Left lobe of liver (tissue), 2 donors: ENCODE measurements around the gene MRPL24. TPM values are rescaled to one million over a fixed set of nuclear protein-coding genes. Genes with fewer than 3 reads are reported as not detected.

Experiments used
- ATAC-seq: fragments of 200-7000 bp; cut with Tn5 transposase; one replicate; pipeline ENCODE4 v1.9.1; 2020; ENCODE audit warnings: mild to moderate bottlenecking, moderate library complexity
- DNase-seq: peaks from one replicate; pipeline ENCODE4 v3.0.0-alpha.2; 2020; ENCODE audit warnings: low spot score
- total RNA-seq: library from RNA; stranded (reverse); gene quantifications from one replicate; pipeline ENCODE4 v1.2.1, GENCODE V29; 2021
- donor health status: DM: no; HTN: no; CAD: no; lungs with moderate emphysema.
- donor health status: DM: no; HTN: yes; CAD: no.

The MRPL24 gene
- total RNA-seq, 1 donor from 2014 or later: 68.7 TPM

DNA sequence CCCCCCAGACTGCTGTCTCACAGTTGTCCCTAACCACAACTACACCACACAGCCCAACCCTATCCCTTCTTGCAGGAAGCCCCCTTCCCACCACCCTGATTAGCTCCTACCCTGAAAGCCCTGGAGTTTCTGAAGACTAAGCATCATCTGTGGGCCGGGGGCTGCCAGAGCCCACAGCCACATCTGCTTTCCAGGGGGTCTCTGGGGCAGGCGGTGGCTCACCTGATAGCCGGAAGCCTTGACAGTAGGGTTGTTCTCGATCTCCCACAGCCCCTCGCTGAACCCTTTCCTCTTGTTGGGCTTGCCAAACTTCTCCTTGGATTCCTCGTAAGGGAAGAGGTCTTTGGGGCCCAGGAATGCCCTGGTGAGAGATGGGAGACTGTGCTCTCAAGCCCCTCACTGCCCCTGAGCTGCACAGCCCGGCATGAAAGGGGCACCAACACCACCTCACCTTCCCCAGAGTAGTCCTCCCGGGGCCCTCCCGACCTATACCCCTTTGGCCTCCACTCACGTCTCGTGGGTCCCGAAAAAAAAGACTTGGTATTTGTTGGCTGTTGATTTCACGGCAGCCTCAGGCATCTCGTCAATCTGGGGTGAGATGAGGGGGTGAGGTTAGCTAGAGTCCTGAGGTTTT lies 4.0 kb upstream of the MRPL24 start:
- DNase-seq (no peak), ATAC-seq (no peak)

GRCh38 chr1:156744344-156744743 lies 3.5 kb upstream of the MRPL24 start:
- ATAC-seq (no peak), DNase-seq (no peak)

DNA sequence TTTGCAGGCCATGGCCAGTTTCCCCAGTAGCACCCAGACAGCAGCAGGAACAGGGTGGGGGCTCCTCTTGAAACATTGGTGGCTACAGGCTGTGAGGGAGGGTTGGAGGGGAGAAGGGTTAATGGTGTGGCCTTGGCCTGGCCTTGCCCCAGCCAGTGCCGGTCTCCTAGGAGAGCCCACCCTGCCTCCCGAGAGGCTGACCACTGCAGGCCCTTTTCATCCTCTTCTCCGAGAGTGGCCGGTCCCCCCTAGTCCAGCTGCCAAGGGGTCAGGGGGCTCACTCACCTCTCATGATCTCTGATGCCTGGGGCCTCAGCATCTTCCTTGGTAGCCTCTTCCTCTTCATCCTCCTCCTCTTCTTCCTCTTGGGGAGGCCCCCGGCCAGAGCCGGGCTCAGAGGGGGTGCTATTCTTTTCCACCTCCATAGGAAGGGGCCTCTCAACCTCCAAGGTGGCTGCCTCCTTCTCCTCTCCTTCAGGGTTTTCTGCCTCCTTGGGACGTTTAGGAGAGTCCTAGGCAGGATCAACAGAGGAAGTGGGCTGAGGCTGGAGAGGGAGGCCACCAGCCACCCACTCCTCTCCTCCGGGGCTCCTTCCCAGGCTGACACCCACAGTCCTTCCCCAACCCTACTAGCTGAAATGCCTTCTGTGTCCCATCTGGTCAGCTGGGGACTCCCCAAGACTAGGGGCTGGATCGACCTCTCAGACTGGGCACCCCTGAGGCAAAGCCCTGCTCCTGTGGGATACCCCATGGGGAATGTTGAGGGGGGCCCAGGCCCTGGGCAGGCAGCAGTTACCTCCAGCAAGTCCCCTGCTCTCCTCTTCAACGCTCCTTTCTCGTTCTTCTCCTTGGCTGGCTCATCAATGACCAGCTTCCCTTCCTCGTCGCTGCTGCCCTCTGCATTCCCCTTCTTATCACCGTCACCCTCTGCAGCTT lies 2.7 kb upstream of the MRPL24 start:
- ATAC-seq (no peak), DNase-seq (no peak)

GRCh38 chr1:156742801-156743200 lies 1.9 kb upstream of the MRPL24 start:
- DNase-seq: no peak

GRCh38 chr1:156742017-156742416 lies 1.1 kb upstream of the MRPL24 start:
- ATAC-seq (no peak), DNase-seq (no peak)

More at GRCh38 chr1:156742801-156743200, 1.9 kb upstream of the MRPL24 start:
- no peak for ATAC-seq

- ATAC-seq (no peak), DNase-seq (no peak)
These were observed 644 bp upstream of the MRPL24 start for GRCh38 chr1:156741481-156741983.

- no peak for DNase-seq
- no peak for ATAC-seq
These were observed 599 bp downstream of the MRPL24 start for GRCh38 chr1:156740237-156740740.

GRCh38 chr1:156738916-156739315 lies 2.0 kb downstream of the MRPL24 start:
- no peak for ATAC-seq

DNA sequence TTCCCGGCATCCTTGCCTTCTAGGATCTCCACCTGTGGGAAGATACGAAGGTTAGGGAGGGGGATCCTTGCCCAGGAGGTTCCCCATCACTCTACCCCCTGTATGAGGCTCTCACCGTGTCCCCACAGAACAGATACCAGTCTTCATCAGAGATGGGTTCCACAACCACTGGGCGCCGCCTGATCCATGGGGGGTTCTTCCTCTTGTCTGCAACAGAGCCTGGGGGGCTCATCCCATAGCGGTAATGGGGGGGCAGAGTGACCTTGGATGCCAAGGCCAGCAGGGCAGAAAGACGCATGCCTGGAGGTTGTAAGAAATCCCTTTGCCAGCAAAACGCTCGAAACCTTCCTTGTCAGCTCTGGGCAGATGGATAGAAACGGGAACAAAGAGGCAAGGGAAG lies 2.5 kb downstream of the MRPL24 start:
- ATAC-seq: no peak

More at GRCh38 chr1:156738916-156739315, 2.0 kb downstream of the MRPL24 start:
- no peak for DNase-seq

DNA sequence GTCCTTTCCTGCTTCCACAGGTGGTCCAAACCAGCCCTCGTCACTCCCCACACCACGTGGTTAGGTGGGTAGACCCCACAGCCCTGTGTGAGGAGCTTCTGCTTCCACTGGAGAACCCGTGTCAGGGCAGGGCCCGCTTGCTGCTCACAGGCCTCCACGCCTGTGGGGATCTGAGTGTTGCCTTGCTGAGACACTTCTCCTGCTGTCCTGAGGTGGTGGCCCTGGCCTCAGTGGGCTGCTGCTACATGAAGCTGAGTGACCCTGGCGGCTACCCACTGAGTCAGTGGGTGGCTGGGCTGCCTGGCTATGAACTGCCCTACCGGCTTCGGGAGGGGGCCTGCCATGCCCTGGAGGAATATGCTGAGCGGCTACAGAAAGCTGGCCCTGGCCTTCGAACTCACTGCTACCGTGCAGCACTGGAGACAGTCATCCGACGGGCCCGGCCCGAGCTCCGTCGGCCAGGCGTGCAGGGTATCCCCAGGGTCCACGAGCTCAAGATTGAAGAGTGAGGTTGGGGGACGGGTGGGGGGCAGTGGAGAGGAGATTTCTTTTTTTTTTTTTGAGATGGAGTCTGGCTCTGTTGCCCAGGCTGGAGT lies 6.8 kb downstream of the MRPL24 start:
- ATAC-seq (no peak), DNase-seq (no peak)

More for the DNA sequence above, 2.5 kb downstream of the MRPL24 start:
- DNase-seq: no peak

DNA sequence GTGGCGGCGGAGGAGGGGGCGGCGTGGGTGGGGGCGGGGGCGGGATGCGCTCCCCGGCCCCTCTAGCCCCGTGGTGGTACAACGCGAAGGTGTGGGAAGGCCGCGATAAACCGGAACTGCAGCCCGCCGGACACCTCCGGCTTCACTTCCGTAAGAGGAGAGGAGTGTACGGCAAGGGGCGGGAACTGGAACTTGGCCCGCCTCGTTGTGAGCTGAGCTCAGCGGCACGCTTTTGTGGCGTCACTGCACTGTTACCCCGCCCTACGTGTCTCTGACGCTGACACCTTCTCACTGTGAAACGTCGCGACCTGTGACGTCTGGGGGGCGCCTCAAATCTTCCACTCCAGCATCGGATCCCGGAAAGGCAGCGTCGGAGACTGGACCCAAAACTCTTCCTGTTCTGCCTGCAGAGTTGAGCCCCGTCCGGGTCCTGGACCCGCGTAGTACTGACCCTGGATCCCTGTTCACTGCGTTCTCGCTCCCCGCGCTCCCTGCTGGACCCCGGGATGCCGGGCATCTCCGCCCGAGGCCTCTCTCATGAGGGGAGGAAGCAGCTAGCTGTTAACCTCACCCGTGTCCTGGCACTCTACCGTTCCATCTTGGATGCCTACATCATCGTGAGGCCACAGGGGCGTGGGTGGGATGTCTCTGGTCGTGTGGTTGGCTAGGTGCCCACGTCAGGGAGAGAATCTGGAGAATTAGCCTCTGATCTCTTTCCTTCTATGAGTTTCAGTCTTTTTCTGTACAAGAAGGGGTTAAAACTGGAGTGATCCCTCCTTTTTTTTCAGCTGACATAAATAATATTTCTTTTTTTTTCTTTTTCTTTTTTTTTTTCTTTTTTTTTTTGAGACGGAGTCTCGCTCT lies 12.1 kb downstream of the MRPL24 start, which contains the start of gene ISG20L2:
Gene ISG20L2, minus strand, starts transcription at position 168 of the 864 bp plus-strand sequence. CDS start 1,114 bp downstream, outside the sequence.
- ATAC-seq: peak; percentile 87

DNA sequence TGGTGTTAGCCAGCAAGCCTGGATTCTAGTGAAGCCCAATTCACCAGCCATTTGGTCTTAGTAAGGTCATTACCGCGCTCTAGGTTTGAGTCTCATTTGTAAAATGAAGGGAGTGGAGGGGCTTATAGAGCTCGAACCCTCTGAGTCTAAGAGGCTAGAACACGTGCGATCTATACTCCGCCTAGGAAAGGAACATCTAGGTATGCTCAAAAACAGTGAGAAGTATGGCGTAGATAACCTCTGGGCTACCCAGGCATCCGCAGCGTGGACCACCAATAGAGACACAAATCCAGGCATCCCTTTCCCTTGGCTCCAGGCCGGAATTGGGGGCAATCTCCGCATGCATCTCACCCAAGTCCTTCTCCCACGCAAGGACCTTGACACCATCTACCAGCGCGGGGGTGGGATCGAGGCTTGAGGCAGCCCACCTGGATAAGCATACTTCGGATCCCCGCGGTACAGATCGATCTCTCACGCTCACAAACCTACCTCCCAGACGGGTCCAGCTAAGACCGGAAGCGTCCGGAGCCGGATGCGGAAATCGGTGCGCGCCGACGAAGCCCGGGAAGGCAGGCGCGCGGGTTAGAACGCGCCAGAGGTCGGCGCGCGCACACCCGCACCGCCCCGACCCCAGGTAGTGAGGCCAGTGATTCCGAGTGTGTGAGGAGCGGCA lies 12.8 kb downstream of the MRPL24 start, which contains the start of gene METTL25B:
Gene METTL25B, plus strand, starts transcription at position 544 of the 673 bp plus-strand sequence. CDS start 636 bp downstream, outside the sequence.
- ATAC-seq (peak; percentile 79), DNase-seq (peak; percentile 88)

More for the DNA sequence above, 12.1 kb downstream of the MRPL24 start, which contains the start of gene ISG20L2:
- peak; percentile 96 for DNase-seq

- DNase-seq (no peak), ATAC-seq (no peak)
These were observed 13.4 kb downstream of the MRPL24 start for GRCh38 chr1:156727492-156727891.

GRCh38 chr1:156726549-156727226 lies 14.2 kb downstream of the MRPL24 start:
- ATAC-seq (no peak), DNase-seq (no peak)

GRCh38 chr1:156725683-156726280 lies 15.1 kb downstream of the MRPL24 start:
- ATAC-seq (peak; percentile 83), DNase-seq (peak; percentile 88)

GRCh38 chr1:156721535-156721934 lies 19.4 kb downstream of the MRPL24 start:
- DNase-seq (no peak), ATAC-seq (no peak)

- no peak for ATAC-seq
These were observed 19.8 kb downstream of the MRPL24 start for GRCh38 chr1:156721131-156721530.

GRCh38 chr1:156717351-156717750 lies 23.5 kb downstream of the MRPL24 start:
- ATAC-seq: no peak
- no peak for DNase-seq

More at GRCh38 chr1:156721131-156721530, 19.8 kb downstream of the MRPL24 start:
- no peak for DNase-seq
